Measurements from ENCODE around the gene SLC41A1.

The SLC41A1 gene

GRCh38 chr1:205744403-205744802, 68.6 kb downstream of the SLC41A1 start:
- H3K36me3 ChIP-seq (ENCODE audit: control insufficient read depth, insufficient read depth, low read length) = no peaks in the 10 kb centered on the region
- no peaks in the 10 kb centered on the region for H3K27me3 ChIP-seq (replicated peaks; ENCODE audit: control insufficient read depth, insufficient read depth, low read length, poor library complexity, severe bottlenecking)
- H3K27ac ChIP-seq (ENCODE audit: insufficient read depth, low read length, poor library complexity, severe bottlenecking) = no peak overlapping the region
- DNase-seq = no peak
- H3K9me3 ChIP-seq (ENCODE audit: control insufficient read depth, low read length) = no peaks in the 10 kb centered on the region
- H3K4me1 ChIP-seq (ENCODE audit: control insufficient read depth, insufficient read depth, low read length, poor library complexity, severe bottlenecking) = peaks cover 12% of the 10 kb centered on the region
- no peak overlapping the region for H3K4me3 ChIP-seq (ENCODE audit: insufficient read depth, low read depth, low read length, poor library complexity, severe bottlenecking)

GRCh38 chr1:205743977-205744376, 69.0 kb downstream of the SLC41A1 start:
- Histone ChIP-seq H3K27me3 (replicated peaks; ENCODE audit: control insufficient read depth, insufficient read depth, low read length, poor library complexity, severe bottlenecking) (no peaks in the 10 kb centered on the region), H3K36me3 (ENCODE audit: control insufficient read depth, insufficient read depth, low read length) (no peaks in the 10 kb centered on the region), H3K9me3 (ENCODE audit: control insufficient read depth, low read length) (no peaks in the 10 kb centered on the region), H3K4me3 (ENCODE audit: insufficient read depth, low read depth, low read length, poor library complexity, severe bottlenecking) (no peak overlapping the region), H3K27ac (ENCODE audit: insufficient read depth, low read length, poor library complexity, severe bottlenecking) (no peak overlapping the region), H3K4me1 (ENCODE audit: control insufficient read depth, insufficient read depth, low read length, poor library complexity, severe bottlenecking) (peaks cover 12% of the 10 kb centered on the region)
- DNase-seq = no peak

DNA sequence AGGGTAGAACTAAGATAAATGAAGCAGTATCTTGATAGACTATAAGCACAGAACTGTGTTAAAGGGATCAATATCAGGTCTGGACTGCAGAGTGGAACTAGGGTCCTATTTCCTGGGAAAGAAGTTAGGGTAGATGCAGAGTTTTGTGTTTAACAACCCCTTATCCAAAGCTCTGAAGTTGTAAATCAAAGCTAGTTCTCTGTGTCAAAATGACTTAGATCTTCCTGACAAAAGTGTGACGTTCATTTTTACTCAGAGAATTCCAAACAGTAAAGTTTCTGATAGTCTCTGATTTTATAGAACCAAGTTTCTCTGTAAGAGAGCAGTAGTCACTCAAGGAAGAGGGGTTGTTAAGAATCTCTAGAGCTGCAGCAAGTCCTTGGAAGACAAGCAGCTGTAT, 71.3 kb downstream of the SLC41A1 start:
- DNase-seq = no peak
- Histone ChIP-seq H3K9me3 (ENCODE audit: control insufficient read depth, low read length) (no peaks in the 10 kb centered on the region), H3K4me1 (ENCODE audit: control insufficient read depth, insufficient read depth, low read length, poor library complexity, severe bottlenecking) (no peaks in the 10 kb centered on the region), H3K27me3 (replicated peaks; ENCODE audit: control insufficient read depth, insufficient read depth, low read length, poor library complexity, severe bottlenecking) (no peaks in the 10 kb centered on the region), H3K36me3 (ENCODE audit: control insufficient read depth, insufficient read depth, low read length) (no peaks in the 10 kb centered on the region), H3K4me3 (ENCODE audit: insufficient read depth, low read depth, low read length, poor library complexity, severe bottlenecking) (no peak overlapping the region), H3K27ac (ENCODE audit: insufficient read depth, low read length, poor library complexity, severe bottlenecking) (no peak overlapping the region)

- no peaks in the 10 kb centered on the region for H3K9me3 ChIP-seq (ENCODE audit: control insufficient read depth, low read length)
- no peaks in the 10 kb centered on the region for H3K4me1 ChIP-seq (ENCODE audit: control insufficient read depth, insufficient read depth, low read length, poor library complexity, severe bottlenecking)
- H3K4me3 ChIP-seq (ENCODE audit: insufficient read depth, low read depth, low read length, poor library complexity, severe bottlenecking) = no peak overlapping the region
- no peaks in the 10 kb centered on the region for H3K36me3 ChIP-seq (ENCODE audit: control insufficient read depth, insufficient read depth, low read length)
- no peak overlapping the region for H3K27ac ChIP-seq (ENCODE audit: insufficient read depth, low read length, poor library complexity, severe bottlenecking)
- no peak for DNase-seq
- no peaks in the 10 kb centered on the region for H3K27me3 ChIP-seq (replicated peaks; ENCODE audit: control insufficient read depth, insufficient read depth, low read length, poor library complexity, severe bottlenecking)
Measured at GRCh38 chr1:205739348-205740160, 73.4 kb downstream of the SLC41A1 start.

All from effector memory CD4-positive, alpha-beta T cell (primary cell).